HUES64 (cell line): Measurements from ENCODE around the gene OR2A12. TPM values are rescaled to one million over a fixed set of nuclear protein-coding genes. Genes with fewer than 3 reads are reported as not detected.
"Not testable (repeated sequence)": the region's sequence is repeated elsewhere in the genome, so short reads cannot be mapped to it uniquely, and the experiment has no call there.

Experiments
- H3K27ac ChIP-seq: 2 replicates; pipeline ENCODE4 v1.7.0; 2013; ENCODE audit warnings: low read depth, low read length, inconsistent platforms
- H3K27me3 ChIP-seq: 2 replicates; pipeline ENCODE4 v1.6.1; 2013; ENCODE audit warnings: mild to moderate bottlenecking, low read length; ENCODE audit not compliant: insufficient read depth
- H3K36me3 ChIP-seq: 2 replicates; pipeline ENCODE4 v1.6.1; 2013; ENCODE audit warnings: mild to moderate bottlenecking, low read length; ENCODE audit not compliant: insufficient read depth
- H3K4me1 ChIP-seq: 2 replicates; pipeline ENCODE4 v1.6.1; 2013; ENCODE audit warnings: mild to moderate bottlenecking, low read length, moderate library complexity; ENCODE audit not compliant: insufficient read depth
- H3K4me3 ChIP-seq: 2 replicates; pipeline ENCODE4 v1.5.1; 2013; ENCODE audit warnings: mild to moderate bottlenecking, low read length, moderate library complexity
- H3K9ac ChIP-seq: 2 replicates; pipeline ENCODE4 v1.6.1; 2013; ENCODE audit warnings: mild to moderate bottlenecking, low read depth, low read length
- H3K9me3 ChIP-seq: 2 replicates; pipeline ENCODE4 v1.6.1; 2013; ENCODE audit warnings: low read depth, low read length; ENCODE audit not compliant: insufficient read depth
- WGBS: fragments of 150-250, 120-280 bp; methylation state at CpG from one replicate; pipeline ENCODE4 v1.1.7; 2013; ENCODE audit warnings: missing lambda C conversion rate; 5-methylcytosine and 5-hydroxymethylcytosine counted together
- polyA plus RNA-seq, 2 experiments: library from polyadenylated mRNA; stranded (reverse); fragments of 50-300 nt; gene quantifications; one replicate each; pipeline ENCODE4 v1.2.3, GENCODE V29; 2013

Gene OR2A12
- not detected for polyA plus RNA-seq (2013, experiment 1 of 2)
- not detected for polyA plus RNA-seq (2013, experiment 2 of 2)

GRCh38 chr7:144085978-144086377, at the start of gene OR2A12:
Gene OR2A12, plus strand, starts transcription at chr7:144086278. Its CDS starts 8,830 bp downstream, at chr7:144095108.
- Histone ChIP-seq H3K9ac (no peak within 1 kb of the TSS), H3K4me1 (no peaks in the 10 kb centered on the region), H3K4me3 (no peak within 1 kb of the TSS), H3K36me3 (no peaks in the 10 kb centered on the region), H3K27me3 (no peaks in the 10 kb centered on the region), H3K27ac (no peak within 1 kb of the TSS), H3K9me3 (peaks cover 4% of the 10 kb centered on the region; the same call in 1 of the 2 replicates)
- WGBS: 93% methylated on average over 2 of the region's 2 CpGs

GRCh38 chr7:144036302-144036885, 49.7 kb upstream of the OR2A12 start:
- H3K9ac ChIP-seq: no peak overlapping the region
- H3K9me3 ChIP-seq: no peaks in the 10 kb centered on the region
- no peak overlapping the region for H3K4me3 ChIP-seq
- 57% methylated on average over 1 of the region's 1 CpG for WGBS
- H3K36me3 ChIP-seq: no peaks in the 10 kb centered on the region
- no peaks in the 10 kb centered on the region for H3K27me3 ChIP-seq
- no peak overlapping the region for H3K27ac ChIP-seq
- no peaks in the 10 kb centered on the region for H3K4me1 ChIP-seq

GRCh38 chr7:144037414-144038035, 48.6 kb upstream of the OR2A12 start:
- H3K27me3 ChIP-seq: no peaks in the 10 kb centered on the region
- no peak overlapping the region for H3K9ac ChIP-seq
- no peaks in the 10 kb centered on the region for H3K36me3 ChIP-seq
- H3K4me3 ChIP-seq: no peak overlapping the region
- no peaks in the 10 kb centered on the region for H3K9me3 ChIP-seq
- H3K27ac ChIP-seq: no peak overlapping the region
- no peaks in the 10 kb centered on the region for H3K4me1 ChIP-seq
- 79% methylated on average over 1 of the region's 1 CpG for WGBS

- no peaks in the 10 kb centered on the region for H3K4me1 ChIP-seq
- no peak overlapping the region for H3K4me3 ChIP-seq
- no peak overlapping the region for H3K9ac ChIP-seq
- WGBS: 72% methylated on average over 4 of the region's 4 CpGs
- no peaks in the 10 kb centered on the region for H3K27me3 ChIP-seq
- H3K27ac ChIP-seq: no peak overlapping the region
- H3K36me3 ChIP-seq: no peaks in the 10 kb centered on the region
- H3K9me3 ChIP-seq: no peaks in the 10 kb centered on the region
Observed at GRCh38 chr7:144038887-144039286, 47.2 kb upstream of the OR2A12 start.

GRCh38 chr7:144048648-144049047, 37.4 kb upstream of the OR2A12 start, which contains the start of gene OR2A5:
Gene OR2A5, plus strand, starts transcription at chr7:144048948. Its CDS starts 1,454 bp downstream, at chr7:144050402.
- no peak within 1 kb of the TSS for H3K9ac ChIP-seq
- no peaks in the 10 kb centered on the region for H3K9me3 ChIP-seq
- no peak within 1 kb of the TSS for H3K4me3 ChIP-seq
- no peaks in the 10 kb centered on the region for H3K4me1 ChIP-seq
- WGBS: 88% methylated on average over 1 of the region's 1 CpG
- no peak within 1 kb of the TSS for H3K27ac ChIP-seq
- no peaks in the 10 kb centered on the region for H3K36me3 ChIP-seq
- no peaks in the 10 kb centered on the region for H3K27me3 ChIP-seq

- no peak overlapping the region for H3K9ac ChIP-seq
- H3K27me3 ChIP-seq: no peaks in the 10 kb centered on the region
- no peaks in the 10 kb centered on the region for H3K36me3 ChIP-seq
- no peaks in the 10 kb centered on the region for H3K4me1 ChIP-seq
- no peak overlapping the region for H3K27ac ChIP-seq
- 100% methylated on average over 1 of the region's 2 CpGs for WGBS
- no peak overlapping the region for H3K4me3 ChIP-seq
- no peaks in the 10 kb centered on the region for H3K9me3 ChIP-seq
Observed at GRCh38 chr7:144049491-144049890, 36.6 kb upstream of the OR2A12 start.

GRCh38 chr7:144050093-144050492, 36.0 kb upstream of the OR2A12 start:
- no peak overlapping the region for H3K4me3 ChIP-seq
- no peaks in the 10 kb centered on the region for H3K9me3 ChIP-seq
- 81% methylated on average over 3 of the region's 3 CpGs for WGBS
- H3K36me3 ChIP-seq: no peaks in the 10 kb centered on the region
- no peaks in the 10 kb centered on the region for H3K4me1 ChIP-seq
- H3K9ac ChIP-seq: no peak overlapping the region
- no peak overlapping the region for H3K27ac ChIP-seq
- no peaks in the 10 kb centered on the region for H3K27me3 ChIP-seq

GRCh38 chr7:144050884-144051283, 35.2 kb upstream of the OR2A12 start:
- H3K27me3 ChIP-seq, H3K9me3 ChIP-seq, H3K4me3 ChIP-seq, H3K36me3 ChIP-seq, H3K4me1 ChIP-seq, H3K9ac ChIP-seq, H3K27ac ChIP-seq: not testable (repeated sequence)
- 92% methylated on average over 8 of the region's 8 CpGs for WGBS

- Histone ChIP-seq H3K36me3 (no peaks in the 10 kb centered on the region), H3K27me3 (no peaks in the 10 kb centered on the region), H3K27ac (no peak overlapping the region), H3K4me1 (no peaks in the 10 kb centered on the region), H3K9me3 (0 out of 2 replicates have a peak, but pooled peaks cover 4% of the 10 kb centered on the region), H3K9ac (no peak overlapping the region), H3K4me3 (no peak overlapping the region)
- 94% methylated on average over 3 of the region's 3 CpGs for WGBS
Observed at GRCh38 chr7:144057954-144058353, 28.1 kb upstream of the OR2A12 start.

GRCh38 chr7:144063710-144064109, 22.4 kb upstream of the OR2A12 start:
- Histone ChIP-seq H3K9me3 (0 out of 2 replicates have a peak, but pooled peaks cover 4% of the 10 kb centered on the region), H3K4me1 (no peaks in the 10 kb centered on the region), H3K9ac (no peak overlapping the region), H3K4me3 (no peak overlapping the region), H3K36me3 (no peaks in the 10 kb centered on the region), H3K27me3 (no peaks in the 10 kb centered on the region), H3K27ac (no peak overlapping the region)
- WGBS: 69% methylated on average over 3 of the region's 3 CpGs

- H3K4me3 ChIP-seq: no peak within 1 kb of the TSS
- no peak within 1 kb of the TSS for H3K27ac ChIP-seq
- H3K4me1 ChIP-seq: no peaks in the 10 kb centered on the region
- WGBS: 86% methylated on average over 1 of the region's 1 CpG
- no peaks in the 10 kb centered on the region for H3K9me3 ChIP-seq
- no peaks in the 10 kb centered on the region for H3K36me3 ChIP-seq
- H3K27me3 ChIP-seq: no peaks in the 10 kb centered on the region
- H3K9ac ChIP-seq: no peak within 1 kb of the TSS
Observed at GRCh38 chr7:144069511-144069910, 16.6 kb upstream of the OR2A12 start, which contains the start of gene OR2A25. Gene OR2A25, plus strand, starts transcription at chr7:144069811. Its CDS starts 4,409 bp downstream, at chr7:144074220.
